ENCODE measurements around the gene TPST1.

GRCh38 chr7:66310620-66311019 lies 105.5 kb downstream of the TPST1 start:
- TF ChIP-seq, protein P1, sequence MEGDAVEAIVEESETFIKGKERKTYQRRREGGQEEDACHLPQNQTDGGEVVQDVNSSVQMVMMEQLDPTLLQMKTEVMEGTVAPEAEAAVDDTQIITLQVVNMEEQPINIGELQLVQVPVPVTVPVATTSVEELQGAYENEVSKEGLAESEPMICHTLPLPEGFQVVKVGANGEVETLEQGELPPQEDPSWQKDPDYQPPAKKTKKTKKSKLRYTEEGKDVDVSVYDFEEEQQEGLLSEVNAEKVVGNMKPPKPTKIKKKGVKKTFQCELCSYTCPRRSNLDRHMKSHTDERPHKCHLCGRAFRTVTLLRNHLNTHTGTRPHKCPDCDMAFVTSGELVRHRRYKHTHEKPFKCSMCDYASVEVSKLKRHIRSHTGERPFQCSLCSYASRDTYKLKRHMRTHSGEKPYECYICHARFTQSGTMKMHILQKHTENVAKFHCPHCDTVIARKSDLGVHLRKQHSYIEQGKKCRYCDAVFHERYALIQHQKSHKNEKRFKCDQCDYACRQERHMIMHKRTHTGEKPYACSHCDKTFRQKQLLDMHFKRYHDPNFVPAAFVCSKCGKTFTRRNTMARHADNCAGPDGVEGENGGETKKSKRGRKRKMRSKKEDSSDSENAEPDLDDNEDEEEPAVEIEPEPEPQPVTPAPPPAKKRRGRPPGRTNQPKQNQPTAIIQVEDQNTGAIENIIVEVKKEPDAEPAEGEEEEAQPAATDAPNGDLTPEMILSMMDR (IDR thresholded peaks at IDR 0.05): no peak
- TF ChIP-seq EP300 (IDR thresholded peaks at IDR 0.05): no peak
- no peak for TF ChIP-seq POLR2AphosphoS5 (IDR thresholded peaks at IDR 0.05)
